HepG2 (cell line): ENCODE measurements around the gene MXRA8. TPM values are rescaled to one million over a fixed set of nuclear protein-coding genes. Genes with fewer than 3 reads are reported as not detected.
A peak's percentile ranks its signal among the peaks of the same experiment; 100 is the strongest.

Experiments
- EED ChIP-seq: sonication (generic); formaldehyde crosslinking; IDR thresholded peaks from 2 replicates; pipeline ENCODE4 v1.5.0; 2020; ENCODE audit warnings: mild to moderate bottlenecking, missing genetic modification reagents
- FOSL2 ChIP-seq: sonication (generic); formaldehyde crosslinking; IDR thresholded peaks from 2 replicates; pipeline ENCODE4 v1.4.0; 2020; ENCODE audit warnings: missing genetic modification reagents
- HNRNPUL1 ChIP-seq: fragments of 200-400 bp; formaldehyde crosslinking; IDR thresholded peaks from 2 replicates; pipeline ENCODE4 v1.6.1; 2017; ENCODE audit warnings: low read depth, mild to moderate bottlenecking, low read length, moderate library complexity
- RARG ChIP-seq: sonication (generic); formaldehyde crosslinking; IDR thresholded peaks from 2 replicates; pipeline ENCODE4 v1.4.0; 2020; ENCODE audit warnings: low read depth, mild to moderate bottlenecking, missing genetic modification reagents
- ZBTB3 ChIP-seq: sonication (generic); formaldehyde crosslinking; IDR thresholded peaks from 2 replicates; pipeline ENCODE4 v1.4.0; 2020; ENCODE audit warnings: low read depth, mild to moderate bottlenecking, moderate library complexity, missing genetic modification reagents, borderline replicate concordance
- ZFP90 ChIP-seq: sonication (generic); formaldehyde crosslinking; IDR thresholded peaks from 2 replicates; pipeline ENCODE4 v1.8.0; 2022; ENCODE audit warnings: missing genetic modification reagents, mild to moderate bottlenecking, inconsistent platforms, borderline replicate concordance
- ZNF333 ChIP-seq: sonication (generic); formaldehyde crosslinking; IDR thresholded peaks from 2 replicates; pipeline ENCODE4 v1.4.0; 2020; ENCODE audit warnings: mild to moderate bottlenecking, missing genetic modification reagents, borderline replicate concordance
- ZNF343 ChIP-seq: sonication (generic); formaldehyde crosslinking; IDR thresholded peaks from 2 replicates; pipeline ENCODE4 v1.4.0; 2020; ENCODE audit warnings: mild to moderate bottlenecking, missing genetic modification reagents
- ZNF777 ChIP-seq: sonication (generic); formaldehyde crosslinking; IDR thresholded peaks from 2 replicates; pipeline ENCODE4 v1.4.0; 2020; ENCODE audit warnings: missing genetic modification reagents
- polyA plus RNA-seq, 8 experiments: library from polyadenylated mRNA; depleted of rRNA in 3 of 8; stranded (reverse) in 7 of 8; unstranded in 1 of 8; fragments of >200 nt; fragmentation: Illumina TruSeq in 4 of 8; extraction: Trizol in 4 of 8; gene quantifications; 2 replicates each; pipeline versions ENCODE4 v1.2.1 to v1.2.3, GENCODE V29; 2011 to 2016; ENCODE audit warnings: low read depth in 4 of 8, missing spikeins in 1 of 8, mixed read lengths in 1 of 8; ENCODE audit not compliant: insufficient read depth in 1 of 8
- total RNA-seq, 5 experiments: library from RNA; depleted of rRNA; stranded (reverse); fragments of >200 nt; fragmentation: Illumina TruSeq; extraction: Trizol; gene quantifications; 2 replicates each; pipeline ENCODE4 v1.2.3, GENCODE V29; 2016; ENCODE audit warnings: low read depth in 1 of 5
- TF ChIP-seq, protein P1 (sequence below): sonication (generic); formaldehyde crosslinking; IDR thresholded peaks from 2 replicates; pipeline ENCODE4 v1.5.0; 2020; ENCODE audit warnings: mild to moderate bottlenecking, missing genetic modification reagents, borderline replicate concordance
- TF ChIP-seq, protein P2 (sequence below): sonication (generic); formaldehyde crosslinking; IDR thresholded peaks from 2 replicates; pipeline ENCODE4 v1.4.0; 2020; ENCODE audit warnings: missing genetic modification reagents
- TF ChIP-seq, protein P3 (sequence below): sonication (generic); formaldehyde crosslinking; IDR thresholded peaks from 2 replicates; pipeline ENCODE4 v1.9.0; 2021; ENCODE audit warnings: missing genetic modification reagents, borderline replicate concordance
- TF ChIP-seq, protein P4 (sequence below): sonication (generic); formaldehyde crosslinking; IDR thresholded peaks from 2 replicates; pipeline ENCODE4 v1.5.0; 2020; ENCODE audit warnings: mild to moderate bottlenecking, missing genetic modification reagents
- TF ChIP-seq, protein P5 (sequence below): sonication (generic); formaldehyde crosslinking; conservative IDR thresholded peaks from 2 replicates; pipeline ENCODE4 v1.8.0; 2022; ENCODE audit warnings: mild to moderate bottlenecking, moderate library complexity, missing genetic modification reagents
- TF ChIP-seq, protein P6 (sequence below): sonication (generic); formaldehyde crosslinking; IDR thresholded peaks from 2 replicates; pipeline ENCODE4 v1.5.0; 2020; ENCODE audit warnings: missing genetic modification reagents

The MXRA8 gene
- total and polyA plus RNA-seq, 2 of the 13 experiments (the other 11 are each of a cell fraction or from before 2014, with no cell fraction given), result 19.8 to 44.8 TPM

DNA sequence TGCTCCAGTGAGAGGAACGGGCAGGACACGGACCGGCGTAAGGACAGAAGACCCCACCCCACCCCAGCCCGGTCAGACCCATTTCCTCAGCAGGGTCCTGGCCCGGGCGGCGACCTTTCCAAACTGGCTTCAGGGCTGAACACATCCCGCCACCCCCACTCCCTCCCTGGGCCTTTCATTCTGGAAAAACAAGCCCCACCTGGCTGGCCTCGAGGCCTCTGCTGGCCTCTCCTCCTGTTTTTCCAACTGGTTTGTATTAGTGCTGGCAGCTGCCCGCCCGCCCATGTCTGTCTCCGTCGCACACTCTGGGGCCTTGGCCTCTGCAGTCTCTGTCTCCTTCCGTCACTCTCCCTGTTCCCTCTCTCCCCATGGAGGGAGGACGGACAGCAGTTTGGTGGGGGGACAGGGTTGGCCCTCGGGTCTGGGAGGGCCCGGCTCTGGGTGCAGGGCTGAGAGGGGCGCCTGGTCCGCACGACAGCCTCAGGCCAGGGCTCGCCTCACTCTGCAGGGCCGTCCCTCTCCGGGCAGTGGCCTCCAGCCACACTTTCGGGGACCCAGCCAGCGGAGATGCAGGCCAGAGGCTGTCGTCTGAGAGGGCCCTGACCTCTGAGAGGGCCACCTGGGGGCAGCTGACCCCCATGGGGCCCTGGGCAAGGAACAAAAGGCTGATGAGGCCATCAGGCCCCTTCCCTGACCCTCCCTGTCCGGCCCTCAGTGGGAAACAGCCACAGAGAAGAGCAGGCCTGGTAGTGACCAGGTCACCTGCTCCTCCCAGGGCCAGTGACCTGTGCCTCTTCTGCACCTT, 1.5 kb upstream of the MXRA8 start (continued):
- TF ChIP-seq ZBTB3 (CRISPR knock-in tag) (no peak), FOSL2 (CRISPR knock-in tag) (no peak; the same call in 1 of the 2 replicates), ZNF333 (CRISPR knock-in tag) (peak; percentile 26; the same call in 1 of the 2 replicates), HNRNPUL1 (no peak), RARG (CRISPR knock-in tag) (no peak), ZFP90 (CRISPR knock-in tag) (no peak), ZNF777 (CRISPR knock-in tag) (peak; percentile 57; the same call in 1 of the 2 replicates), ZNF343 (CRISPR knock-in tag) (0 out of 2 replicates have a peak, but pooled peaks have one; percentile 20), EED (no peak)
- TF ChIP-seq, protein P1, sequence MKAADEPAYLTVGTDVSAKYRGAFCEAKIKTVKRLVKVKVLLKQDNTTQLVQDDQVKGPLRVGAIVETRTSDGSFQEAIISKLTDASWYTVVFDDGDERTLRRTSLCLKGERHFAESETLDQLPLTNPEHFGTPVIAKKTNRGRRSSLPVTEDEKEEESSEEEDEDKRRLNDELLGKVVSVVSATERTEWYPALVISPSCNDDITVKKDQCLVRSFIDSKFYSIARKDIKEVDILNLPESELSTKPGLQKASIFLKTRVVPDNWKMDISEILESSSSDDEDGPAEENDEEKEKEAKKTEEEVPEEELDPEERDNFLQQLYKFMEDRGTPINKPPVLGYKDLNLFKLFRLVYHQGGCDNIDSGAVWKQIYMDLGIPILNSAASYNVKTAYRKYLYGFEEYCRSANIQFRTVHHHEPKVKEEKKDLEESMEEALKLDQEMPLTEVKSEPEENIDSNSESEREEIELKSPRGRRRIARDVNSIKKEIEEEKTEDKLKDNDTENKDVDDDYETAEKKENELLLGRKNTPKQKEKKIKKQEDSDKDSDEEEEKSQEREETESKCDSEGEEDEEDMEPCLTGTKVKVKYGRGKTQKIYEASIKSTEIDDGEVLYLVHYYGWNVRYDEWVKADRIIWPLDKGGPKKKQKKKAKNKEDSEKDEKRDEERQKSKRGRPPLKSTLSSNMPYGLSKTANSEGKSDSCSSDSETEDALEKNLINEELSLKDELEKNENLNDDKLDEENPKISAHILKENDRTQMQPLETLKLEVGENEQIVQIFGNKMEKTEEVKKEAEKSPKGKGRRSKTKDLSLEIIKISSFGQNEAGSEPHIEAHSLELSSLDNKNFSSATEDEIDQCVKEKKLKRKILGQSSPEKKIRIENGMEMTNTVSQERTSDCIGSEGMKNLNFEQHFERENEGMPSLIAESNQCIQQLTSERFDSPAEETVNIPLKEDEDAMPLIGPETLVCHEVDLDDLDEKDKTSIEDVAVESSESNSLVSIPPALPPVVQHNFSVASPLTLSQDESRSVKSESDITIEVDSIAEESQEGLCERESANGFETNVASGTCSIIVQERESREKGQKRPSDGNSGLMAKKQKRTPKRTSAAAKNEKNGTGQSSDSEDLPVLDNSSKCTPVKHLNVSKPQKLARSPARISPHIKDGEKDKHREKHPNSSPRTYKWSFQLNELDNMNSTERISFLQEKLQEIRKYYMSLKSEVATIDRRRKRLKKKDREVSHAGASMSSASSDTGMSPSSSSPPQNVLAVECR (CRISPR knock-in tag), result peak; percentile 40; the same call in 1 of the 2 replicates
- TF ChIP-seq, protein P2, sequence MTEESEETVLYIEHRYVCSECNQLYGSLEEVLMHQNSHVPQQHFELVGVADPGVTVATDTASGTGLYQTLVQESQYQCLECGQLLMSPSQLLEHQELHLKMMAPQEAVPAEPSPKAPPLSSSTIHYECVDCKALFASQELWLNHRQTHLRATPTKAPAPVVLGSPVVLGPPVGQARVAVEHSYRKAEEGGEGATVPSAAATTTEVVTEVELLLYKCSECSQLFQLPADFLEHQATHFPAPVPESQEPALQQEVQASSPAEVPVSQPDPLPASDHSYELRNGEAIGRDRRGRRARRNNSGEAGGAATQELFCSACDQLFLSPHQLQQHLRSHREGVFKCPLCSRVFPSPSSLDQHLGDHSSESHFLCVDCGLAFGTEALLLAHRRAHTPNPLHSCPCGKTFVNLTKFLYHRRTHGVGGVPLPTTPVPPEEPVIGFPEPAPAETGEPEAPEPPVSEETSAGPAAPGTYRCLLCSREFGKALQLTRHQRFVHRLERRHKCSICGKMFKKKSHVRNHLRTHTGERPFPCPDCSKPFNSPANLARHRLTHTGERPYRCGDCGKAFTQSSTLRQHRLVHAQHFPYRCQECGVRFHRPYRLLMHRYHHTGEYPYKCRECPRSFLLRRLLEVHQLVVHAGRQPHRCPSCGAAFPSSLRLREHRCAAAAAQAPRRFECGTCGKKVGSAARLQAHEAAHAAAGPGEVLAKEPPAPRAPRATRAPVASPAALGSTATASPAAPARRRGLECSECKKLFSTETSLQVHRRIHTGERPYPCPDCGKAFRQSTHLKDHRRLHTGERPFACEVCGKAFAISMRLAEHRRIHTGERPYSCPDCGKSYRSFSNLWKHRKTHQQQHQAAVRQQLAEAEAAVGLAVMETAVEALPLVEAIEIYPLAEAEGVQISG (CRISPR knock-in tag), result peak; percentile 46
- TF ChIP-seq, protein P3, sequence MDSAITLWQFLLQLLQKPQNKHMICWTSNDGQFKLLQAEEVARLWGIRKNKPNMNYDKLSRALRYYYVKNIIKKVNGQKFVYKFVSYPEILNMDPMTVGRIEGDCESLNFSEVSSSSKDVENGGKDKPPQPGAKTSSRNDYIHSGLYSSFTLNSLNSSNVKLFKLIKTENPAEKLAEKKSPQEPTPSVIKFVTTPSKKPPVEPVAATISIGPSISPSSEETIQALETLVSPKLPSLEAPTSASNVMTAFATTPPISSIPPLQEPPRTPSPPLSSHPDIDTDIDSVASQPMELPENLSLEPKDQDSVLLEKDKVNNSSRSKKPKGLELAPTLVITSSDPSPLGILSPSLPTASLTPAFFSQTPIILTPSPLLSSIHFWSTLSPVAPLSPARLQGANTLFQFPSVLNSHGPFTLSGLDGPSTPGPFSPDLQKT (CRISPR knock-in tag), result no peak
- TF ChIP-seq, protein P4, sequence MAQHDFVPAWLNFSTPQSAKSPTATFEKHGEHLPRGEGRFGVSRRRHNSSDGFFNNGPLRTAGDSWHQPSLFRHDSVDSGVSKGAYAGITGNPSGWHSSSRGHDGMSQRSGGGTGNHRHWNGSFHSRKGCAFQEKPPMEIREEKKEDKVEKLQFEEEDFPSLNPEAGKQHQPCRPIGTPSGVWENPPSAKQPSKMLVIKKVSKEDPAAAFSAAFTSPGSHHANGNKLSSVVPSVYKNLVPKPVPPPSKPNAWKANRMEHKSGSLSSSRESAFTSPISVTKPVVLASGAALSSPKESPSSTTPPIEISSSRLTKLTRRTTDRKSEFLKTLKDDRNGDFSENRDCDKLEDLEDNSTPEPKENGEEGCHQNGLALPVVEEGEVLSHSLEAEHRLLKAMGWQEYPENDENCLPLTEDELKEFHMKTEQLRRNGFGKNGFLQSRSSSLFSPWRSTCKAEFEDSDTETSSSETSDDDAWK, result no peak
- TF ChIP-seq, protein P5, sequence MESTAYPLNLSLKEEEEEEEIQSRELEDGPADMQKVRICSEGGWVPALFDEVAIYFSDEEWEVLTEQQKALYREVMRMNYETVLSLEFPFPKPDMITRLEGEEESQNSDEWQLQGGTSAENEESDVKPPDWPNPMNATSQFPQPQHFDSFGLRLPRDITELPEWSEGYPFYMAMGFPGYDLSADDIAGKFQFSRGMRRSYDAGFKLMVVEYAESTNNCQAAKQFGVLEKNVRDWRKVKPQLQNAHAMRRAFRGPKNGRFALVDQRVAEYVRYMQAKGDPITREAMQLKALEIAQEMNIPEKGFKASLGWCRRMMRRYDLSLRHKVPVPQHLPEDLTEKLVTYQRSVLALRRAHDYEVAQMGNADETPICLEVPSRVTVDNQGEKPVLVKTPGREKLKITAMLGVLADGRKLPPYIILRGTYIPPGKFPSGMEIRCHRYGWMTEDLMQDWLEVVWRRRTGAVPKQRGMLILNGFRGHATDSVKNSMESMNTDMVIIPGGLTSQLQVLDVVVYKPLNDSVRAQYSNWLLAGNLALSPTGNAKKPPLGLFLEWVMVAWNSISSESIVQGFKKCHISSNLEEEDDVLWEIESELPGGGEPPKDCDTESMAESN (CRISPR knock-in tag), result no peak
- TF ChIP-seq, protein P6, sequence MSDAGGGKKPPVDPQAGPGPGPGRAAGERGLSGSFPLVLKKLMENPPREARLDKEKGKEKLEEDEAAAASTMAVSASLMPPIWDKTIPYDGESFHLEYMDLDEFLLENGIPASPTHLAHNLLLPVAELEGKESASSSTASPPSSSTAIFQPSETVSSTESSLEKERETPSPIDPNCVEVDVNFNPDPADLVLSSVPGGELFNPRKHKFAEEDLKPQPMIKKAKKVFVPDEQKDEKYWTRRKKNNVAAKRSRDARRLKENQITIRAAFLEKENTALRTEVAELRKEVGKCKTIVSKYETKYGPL (CRISPR knock-in tag), result no peak
